ENCODE results near the gene AGXT. TPM values are rescaled to one million over a fixed set of nuclear protein-coding genes. Genes with fewer than 3 reads are reported as not detected.

AGXT gene
- total RNA-seq, 2 donors from 2014 or later, result not detected

DNA sequence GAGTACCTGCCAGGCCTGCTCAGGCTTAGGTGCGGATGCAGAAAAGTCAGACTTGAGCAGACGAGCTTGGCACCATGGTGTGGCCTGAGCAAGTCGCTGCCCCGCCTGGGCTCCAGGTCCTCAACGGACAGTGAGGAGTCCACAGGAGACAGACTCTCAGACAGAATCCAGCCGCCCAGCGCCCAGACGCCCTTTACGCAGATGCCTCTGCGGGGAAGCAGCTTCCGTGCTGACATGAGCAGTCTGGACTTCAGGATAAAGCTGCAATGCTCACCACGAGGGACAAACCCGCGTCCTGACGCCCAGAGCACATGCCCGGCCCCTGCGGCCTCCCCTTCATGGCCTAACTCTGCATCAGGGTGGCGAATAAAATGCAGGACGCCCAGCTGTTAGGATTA is 30.8 kb downstream of the AGXT start:
- ATAC-seq (no peak), DNase-seq (ENCODE audit: low spot score in 2 of 2) (no peak)
- Mint-ChIP-seq H3K9me3 (no peaks in the 10 kb centered on the region), H3K36me3 (no peaks in the 10 kb centered on the region), H3K27ac (no peak overlapping the region)

DNA sequence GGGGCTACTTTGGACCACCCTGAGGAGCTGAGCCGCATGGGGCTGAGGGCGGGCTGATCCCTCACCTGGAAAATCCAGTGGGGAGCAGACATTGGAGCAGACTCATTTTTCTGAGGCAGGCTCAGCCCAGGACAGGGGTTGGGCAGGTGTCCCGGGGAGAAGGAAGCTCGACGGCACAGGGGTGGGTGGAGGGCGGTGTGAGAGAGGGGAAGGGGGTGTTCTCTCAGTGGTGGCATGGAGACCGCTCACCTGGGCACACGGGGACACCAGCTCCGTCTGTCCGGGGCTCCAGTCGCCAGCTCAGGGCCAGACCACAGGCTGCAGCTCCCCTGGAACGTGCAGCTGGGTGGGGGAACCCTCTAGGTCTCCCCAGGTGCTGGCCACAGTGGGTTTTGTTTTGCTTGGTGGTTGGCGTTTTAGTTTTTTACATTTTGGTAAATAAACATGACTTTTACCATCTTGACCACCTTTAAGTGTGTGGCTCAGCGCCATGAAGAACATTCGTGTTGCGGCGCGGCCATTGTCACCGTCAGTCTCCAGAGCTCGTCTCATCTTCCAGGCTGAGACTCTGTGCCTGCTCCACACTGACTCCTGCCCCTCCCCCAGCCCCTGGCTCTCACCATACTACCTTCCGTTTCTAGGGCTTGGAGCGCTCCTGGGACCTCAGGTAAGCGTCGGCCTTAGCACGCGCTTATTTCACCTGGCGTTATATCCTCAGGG is 31.7 kb downstream of the AGXT start:
- DNase-seq (ENCODE audit: low spot score in 2 of 2) (no peak), ATAC-seq (no peak)
- Mint-ChIP-seq H3K36me3 (no peaks in the 10 kb centered on the region), H3K27ac (no peak overlapping the region), H3K9me3 (no peaks in the 10 kb centered on the region)

DNA sequence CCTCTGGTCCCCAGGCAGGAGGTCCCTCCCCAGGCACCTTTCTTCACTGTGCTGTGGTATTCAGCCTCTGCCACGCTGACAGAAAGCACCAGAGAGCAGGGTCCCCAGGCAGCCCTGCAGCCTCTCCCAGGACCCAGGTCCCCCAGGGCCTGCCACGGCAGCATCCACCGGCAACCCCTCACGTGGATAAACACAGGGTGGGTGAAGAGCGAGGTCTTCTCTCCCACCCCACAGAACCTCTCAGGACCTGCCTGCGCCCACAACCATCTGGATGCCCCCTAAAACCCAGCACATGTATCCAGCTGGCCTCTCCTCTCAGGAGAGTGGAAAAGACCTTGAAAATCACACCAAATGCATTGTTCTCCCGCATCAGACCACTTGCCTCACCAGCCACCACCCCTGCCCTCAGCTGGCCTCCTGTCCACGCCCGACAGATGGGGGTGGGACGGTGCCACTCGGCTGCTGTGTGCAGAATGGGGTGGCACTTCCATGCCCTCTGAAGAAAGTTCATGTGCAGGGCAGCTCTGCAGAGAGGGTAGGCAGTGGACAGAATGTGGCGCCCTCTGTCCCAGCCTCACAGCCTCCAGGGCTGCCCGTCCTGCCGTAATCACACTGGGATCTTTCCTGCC is 33.5 kb downstream of the AGXT start:
- ATAC-seq (no peak), DNase-seq (ENCODE audit: low spot score in 2 of 2) (no peak)
- Mint-ChIP-seq H3K9me3 (no peaks in the 10 kb centered on the region), H3K27ac (no peak overlapping the region), H3K36me3 (no peaks in the 10 kb centered on the region)

DNA sequence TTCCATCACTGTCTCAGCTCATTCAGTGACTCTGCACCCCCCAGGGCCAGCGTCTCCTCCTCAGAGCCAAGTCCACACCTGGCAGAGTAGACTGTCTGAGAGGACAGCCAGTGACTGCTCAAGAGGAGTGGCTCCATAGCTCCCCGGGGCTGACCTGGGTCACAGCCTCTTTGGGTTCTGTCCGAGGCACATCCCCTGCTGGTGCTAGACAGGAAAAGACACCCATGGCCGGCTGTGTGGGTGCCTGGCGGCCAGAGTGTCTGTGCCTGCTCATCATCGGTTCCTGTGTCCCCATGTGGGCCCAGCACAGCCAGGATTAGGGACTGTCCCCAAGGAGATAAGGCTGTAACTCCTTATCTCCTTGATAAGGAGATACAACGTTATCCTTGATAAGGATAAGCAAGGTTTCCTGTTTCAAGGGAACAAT is 34.0 kb downstream of the AGXT start:
- DNase-seq (ENCODE audit: low spot score in 2 of 2) (no peak), ATAC-seq (no peak)
- Mint-ChIP-seq H3K9me3 (no peaks in the 10 kb centered on the region), H3K36me3 (no peaks in the 10 kb centered on the region), H3K27ac (no peak overlapping the region)

DNA sequence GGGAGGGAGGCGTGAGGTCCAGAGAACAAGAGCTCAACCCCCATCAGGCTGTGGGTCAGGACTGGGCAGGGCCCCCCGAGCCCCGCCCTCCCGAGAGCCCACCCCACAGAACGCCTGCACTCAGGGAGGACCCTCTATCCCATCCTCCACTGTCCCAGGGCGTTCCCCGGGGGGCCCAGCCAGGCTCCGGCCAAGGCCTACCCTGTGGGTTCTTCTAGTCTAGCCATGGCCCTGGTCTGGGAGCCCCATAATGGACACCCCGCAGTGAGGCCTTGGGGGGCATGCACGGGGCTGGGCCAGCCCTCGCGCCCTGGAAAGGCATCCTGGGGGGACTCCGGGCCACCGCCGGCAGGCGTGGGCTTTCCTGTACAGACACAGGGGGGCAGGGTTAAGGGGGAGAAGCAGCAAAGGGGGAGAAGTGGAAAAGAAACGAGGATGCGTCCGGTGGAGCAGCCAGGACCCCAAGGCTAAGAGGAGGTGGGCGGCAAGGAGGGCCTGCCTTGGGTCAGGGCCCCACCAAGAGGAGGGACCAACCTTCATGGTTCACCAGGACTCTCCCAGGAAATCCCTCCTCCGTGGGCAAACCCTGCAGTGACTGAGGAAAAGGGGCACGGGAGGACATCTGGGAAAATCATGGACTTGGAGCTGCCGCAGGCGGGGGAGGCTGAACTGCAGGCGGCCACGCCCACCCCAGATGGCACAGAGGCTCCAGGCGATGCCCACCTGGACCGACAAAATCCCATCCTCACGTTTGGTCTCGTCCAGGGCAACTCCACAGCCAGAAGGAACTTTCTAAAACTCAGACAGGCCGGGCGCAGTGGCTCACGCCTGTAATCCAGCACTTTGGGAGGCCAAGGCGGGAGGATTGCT is 34.8 kb downstream of the AGXT start:
- Mint-ChIP-seq H3K36me3 (no peaks in the 10 kb centered on the region), H3K9me3 (no peaks in the 10 kb centered on the region), H3K27ac (no peak overlapping the region)
- DNase-seq (ENCODE audit: low spot score in 2 of 2), result no peak
- ATAC-seq, result no peak

DNA sequence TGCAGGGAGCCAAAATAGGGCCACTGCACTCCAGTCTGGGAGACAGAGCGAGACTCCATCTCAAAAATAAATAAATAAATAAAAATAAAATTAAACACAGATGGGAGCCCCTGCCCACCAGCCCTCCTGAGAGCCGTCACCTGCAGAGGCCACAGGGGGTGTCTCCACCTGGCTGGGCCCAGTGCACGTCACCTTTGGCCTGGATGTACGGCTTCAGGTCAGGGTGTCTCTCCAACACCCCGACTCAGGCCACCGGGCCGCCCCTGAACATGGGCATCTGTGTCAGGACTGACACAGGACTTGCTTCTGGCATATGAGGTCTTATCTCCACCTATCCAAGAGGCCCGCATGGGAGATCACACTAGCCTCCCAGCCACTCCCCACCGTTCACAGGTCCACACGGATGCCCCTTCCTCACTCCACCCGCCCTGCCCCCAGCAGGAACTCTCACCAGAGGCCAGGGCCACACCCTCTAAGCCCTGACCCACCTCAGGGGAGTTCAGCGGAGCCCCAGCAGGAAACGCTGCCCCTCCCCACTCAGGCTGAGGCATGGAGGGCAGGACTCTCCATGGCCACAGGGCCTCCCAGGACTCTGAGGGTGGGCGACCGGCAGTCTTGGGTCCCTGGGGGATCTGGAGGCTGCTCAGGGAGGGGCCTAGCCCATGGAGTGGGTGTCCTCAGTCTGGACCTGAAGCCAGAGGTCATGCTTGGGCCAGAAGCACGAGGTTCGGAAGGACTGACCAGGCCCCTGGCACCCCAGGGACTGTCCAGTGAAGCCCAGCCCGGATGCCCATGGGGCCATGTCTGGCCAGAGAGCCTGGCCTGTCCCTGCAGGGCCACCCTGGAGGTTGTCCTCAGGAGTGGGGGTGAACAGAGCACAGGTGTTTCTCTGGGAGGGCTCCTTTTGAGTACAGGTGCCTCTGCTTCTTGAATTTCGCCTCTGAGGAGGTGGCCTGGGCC is 35.9 kb downstream of the AGXT start:
- ATAC-seq, result no peak
- H3K27ac Mint-ChIP-seq, result no peak overlapping the region
- H3K9me3 Mint-ChIP-seq, result no peaks in the 10 kb centered on the region
- no peak for DNase-seq (ENCODE audit: low spot score in 2 of 2)
- H3K36me3 Mint-ChIP-seq, result no peaks in the 10 kb centered on the region

DNA sequence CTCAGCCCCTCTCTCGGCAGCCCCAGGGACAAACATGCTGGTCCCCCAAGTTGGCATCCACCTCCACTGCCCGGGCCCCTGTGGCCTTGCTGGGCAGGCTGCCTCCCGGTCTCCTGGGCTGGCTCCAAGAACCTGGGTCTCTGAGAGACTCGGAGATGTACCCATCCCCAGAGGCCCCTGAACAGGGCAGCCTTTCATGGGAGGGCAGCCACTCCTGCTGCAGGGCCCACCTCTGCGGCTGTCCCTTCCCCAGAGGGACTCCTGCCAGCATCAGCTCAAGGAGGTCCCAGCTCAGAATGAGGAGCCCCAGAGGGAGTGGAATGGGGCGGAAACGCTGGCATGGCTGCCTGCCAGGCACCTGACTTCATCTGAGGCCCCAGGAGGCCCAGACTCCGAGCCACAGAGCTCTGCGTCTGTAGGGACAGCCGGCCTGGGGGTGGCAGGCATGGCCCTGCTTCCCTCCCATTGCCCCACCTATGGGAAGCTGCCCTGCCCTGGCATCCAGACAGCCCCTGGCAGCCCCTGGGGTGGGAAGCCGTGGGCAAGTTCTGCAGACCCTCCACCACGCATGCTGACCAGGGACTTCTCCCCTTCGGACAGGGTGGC is 36.7 kb downstream of the AGXT start:
- DNase-seq (ENCODE audit: low spot score in 2 of 2) (no peak), ATAC-seq (no peak)
- H3K36me3 Mint-ChIP-seq, result no peaks in the 10 kb centered on the region
- no peak overlapping the region for H3K27ac Mint-ChIP-seq
- no peaks in the 10 kb centered on the region for H3K9me3 Mint-ChIP-seq

DNA sequence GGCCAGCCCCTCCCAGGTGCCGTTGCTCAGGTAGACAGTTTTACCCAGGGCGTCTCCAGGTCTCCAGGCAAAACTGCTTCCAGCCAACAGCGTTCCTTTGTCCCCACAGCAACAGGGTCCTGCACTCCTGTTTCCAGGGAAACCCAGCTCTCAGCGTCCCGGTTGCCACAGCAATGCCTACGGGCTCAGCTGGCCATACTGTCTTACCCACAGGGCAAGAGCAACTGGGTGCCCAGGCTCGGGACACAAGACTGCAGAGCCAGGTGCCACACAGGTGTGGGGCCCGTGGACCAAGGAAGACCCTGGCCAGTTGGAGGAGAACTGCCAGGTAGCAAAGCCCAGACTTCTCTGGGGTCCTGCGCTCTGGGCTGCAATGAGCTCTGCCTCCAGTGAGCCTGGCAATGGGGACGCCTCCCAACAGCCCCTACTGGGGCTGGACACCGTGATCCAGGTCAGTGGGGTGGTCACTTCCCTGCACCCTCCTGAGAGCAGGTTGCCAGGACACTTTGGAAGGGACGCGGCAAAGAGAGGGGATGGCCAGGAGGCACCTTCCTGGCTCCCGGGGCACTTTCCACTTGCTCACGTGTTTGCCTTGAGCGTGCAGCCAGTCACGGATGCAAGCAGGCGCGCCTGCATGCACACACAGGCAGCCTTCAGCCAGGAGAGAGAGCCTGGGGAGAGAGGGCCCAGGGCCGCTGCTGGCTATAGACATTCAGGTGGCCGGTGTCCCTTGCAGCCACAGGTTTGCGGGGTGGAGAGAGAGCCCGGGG is 37.7 kb downstream of the AGXT start, which contains the start of gene CROCC2:
TSS of gene CROCC2 (plus strand) at position 196 of the 770 bp plus-strand sequence. CDS start at position 374, 178 bp downstream.
- Mint-ChIP-seq H3K36me3 (no peaks in the 10 kb centered on the region), H3K9me3 (no peaks in the 10 kb centered on the region), H3K27ac (no peak within 1 kb of the TSS)
- ATAC-seq, result no peak
- no peak for DNase-seq (ENCODE audit: low spot score in 2 of 2)

DNA sequence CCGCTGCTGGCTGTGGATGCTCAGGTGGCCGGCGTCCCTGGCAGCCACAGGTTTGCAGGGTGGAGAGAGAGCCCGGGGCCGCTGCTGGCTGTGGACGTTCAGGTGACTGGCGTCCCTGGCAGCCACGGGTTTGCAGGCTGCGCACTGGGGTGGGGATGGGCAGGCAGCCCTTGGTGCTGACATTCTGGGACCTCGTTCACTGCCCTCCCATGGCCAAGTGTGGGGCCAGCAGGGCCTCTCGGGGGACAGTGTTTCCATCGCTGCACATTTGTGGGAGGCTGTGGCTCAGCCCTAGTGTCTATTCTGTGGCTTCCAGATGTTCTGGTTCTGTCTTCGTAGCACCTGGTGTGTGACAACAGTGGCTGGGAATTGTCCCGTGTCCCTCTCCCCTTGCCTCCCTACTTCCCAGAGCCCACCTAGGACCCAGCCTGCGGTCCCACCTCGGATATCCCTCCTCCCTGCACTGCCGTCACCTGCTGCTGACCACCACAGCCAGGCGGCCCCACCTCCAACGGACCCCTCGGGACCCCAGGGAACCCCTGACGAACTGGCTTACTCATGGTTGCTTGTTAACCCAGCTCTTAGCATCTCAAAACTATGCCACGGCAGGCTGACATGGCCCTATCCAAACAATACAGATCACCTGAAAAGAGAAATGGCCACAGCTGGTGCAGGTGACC is 38.4 kb downstream of the AGXT start:
- no peak for ATAC-seq
- H3K9me3 Mint-ChIP-seq, result no peaks in the 10 kb centered on the region
- DNase-seq (ENCODE audit: low spot score in 2 of 2), result no peak
- no peak overlapping the region for H3K27ac Mint-ChIP-seq
- no peaks in the 10 kb centered on the region for H3K36me3 Mint-ChIP-seq

DNA sequence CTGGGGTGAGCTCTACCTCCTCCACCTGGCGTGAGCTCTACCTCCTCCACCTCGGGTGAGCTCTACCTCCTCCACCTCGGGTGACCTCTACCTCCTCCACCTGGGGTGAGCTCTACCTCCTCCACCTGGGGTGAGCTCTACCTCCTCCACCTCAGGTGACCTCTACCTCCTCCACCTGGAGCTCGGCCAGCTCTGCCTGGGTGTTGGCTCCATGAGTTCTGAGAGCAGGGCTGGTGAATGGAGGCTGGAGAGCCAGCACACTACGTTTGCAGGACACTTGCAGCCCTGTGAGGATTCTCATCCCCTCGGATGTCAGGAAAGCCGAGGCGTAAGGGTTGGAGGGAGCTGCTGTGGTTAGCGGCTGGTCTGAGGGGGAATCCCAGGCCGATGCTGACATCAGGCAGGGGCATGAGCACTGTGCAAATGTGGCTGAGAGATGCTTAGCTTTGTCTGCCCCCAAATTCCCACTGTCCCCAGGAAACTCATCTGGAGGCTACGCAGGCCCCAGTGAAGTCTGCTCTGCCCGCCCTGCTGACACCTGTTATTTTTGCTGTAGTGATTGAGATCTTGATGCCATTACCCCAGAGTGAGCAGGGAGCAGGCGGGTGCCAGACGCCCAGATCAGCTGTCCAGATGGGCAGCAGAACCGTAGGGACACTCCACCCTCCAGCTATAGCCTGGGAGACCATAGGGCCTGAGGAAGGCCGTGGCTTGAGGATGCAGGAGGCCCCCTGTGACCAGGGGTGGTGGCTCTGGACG is 40.8 kb downstream of the AGXT start:
- Mint-ChIP-seq H3K27ac (no peak overlapping the region), H3K36me3 (no peaks in the 10 kb centered on the region), H3K9me3 (no peaks in the 10 kb centered on the region)
- ATAC-seq, result no peak
- DNase-seq (ENCODE audit: low spot score in 2 of 2), result no peak

DNA sequence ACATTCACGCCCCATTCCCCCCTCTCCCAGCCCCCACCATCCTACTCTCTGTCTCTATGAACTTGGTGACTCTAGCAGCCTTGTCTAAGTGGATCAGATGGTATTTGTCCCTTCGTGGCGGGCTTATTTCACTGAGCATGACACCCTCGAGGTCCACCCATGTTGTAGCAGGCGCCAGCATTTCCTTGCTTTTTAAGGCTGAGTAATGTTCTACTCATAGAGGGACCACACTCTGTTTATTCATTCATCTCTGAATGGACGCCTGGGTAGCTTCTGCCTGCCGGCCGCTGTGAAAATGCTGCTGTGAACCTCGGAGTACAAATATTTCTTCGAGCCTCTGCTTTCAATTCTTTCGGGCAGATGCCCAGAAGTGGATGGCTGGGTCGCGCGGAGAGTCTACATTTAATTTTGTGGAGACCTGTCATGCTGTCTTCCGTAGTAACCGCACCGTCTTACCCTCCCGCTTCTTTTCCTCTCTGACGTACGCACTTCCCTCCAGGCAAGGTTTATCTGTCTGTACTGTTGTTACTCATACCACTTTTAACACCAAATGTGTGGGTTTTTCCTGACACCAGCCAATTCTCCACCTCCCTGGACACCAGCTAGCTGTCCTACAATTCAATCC is 43.1 kb downstream of the AGXT start:
- H3K27ac Mint-ChIP-seq, result no peak overlapping the region
- DNase-seq (ENCODE audit: low spot score in 2 of 2) (no peak), ATAC-seq (no peak)
- no peaks in the 10 kb centered on the region for H3K9me3 Mint-ChIP-seq
- H3K36me3 Mint-ChIP-seq, result no peaks in the 10 kb centered on the region

DNA sequence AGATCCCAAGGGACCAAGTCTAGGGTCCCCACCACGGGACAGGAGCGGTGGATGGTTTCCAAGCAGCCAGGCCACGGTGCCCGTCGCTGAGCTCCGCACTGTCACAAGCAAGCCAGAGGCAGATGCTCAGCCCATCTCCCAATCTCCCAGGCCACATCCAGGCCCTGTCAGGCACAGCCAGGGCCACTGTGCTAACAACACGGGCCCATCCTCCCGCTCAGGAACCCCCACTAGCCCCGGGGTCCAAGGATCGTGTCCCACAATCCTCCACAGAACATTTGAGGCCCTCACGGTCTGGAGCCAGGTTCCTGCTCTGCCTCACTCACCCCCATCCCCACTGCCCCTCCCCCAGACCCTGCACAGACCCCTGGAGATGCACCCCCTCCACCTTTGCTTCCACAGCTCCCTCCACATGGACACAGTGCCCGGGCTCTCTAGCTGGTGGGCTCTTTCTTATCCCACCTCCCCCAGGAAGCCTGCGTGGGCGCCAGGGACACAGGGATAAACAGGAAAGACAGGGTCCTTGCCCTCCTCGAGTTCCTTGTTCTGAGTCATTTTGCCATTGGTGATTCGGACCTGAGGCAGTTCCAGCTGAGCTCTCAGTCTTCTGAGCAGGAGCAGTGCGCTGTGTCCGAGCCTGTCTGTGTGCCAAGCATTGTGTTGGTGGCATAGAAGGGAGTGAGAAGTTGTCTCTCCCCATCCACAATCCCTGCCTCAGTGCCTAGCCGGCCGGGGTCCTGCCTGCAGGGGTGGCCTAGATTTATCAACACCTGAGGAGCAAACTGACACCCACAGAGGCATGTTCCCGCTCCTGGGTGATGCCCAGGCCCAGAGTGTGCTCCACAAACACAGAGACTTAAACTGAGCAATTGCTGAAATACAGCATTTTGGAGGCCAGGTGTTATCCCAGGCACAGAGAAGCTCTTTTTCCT is 44.5 kb downstream of the AGXT start:
- Mint-ChIP-seq H3K36me3 (no peaks in the 10 kb centered on the region), H3K27ac (no peak overlapping the region), H3K9me3 (no peaks in the 10 kb centered on the region)
- no peak for ATAC-seq
- no peak for DNase-seq (ENCODE audit: low spot score in 2 of 2)
